GM21786 (cell line): ENCODE measurements around the gene KRT25.

Source experiments
- ATAC-seq: cut with Tn5 transposase; IDR thresholded peaks from one replicate; pipeline ENCODE4 v1.9.1; 2021; ENCODE audit not compliant: unreplicated experiment

KRT25 gene

DNA sequence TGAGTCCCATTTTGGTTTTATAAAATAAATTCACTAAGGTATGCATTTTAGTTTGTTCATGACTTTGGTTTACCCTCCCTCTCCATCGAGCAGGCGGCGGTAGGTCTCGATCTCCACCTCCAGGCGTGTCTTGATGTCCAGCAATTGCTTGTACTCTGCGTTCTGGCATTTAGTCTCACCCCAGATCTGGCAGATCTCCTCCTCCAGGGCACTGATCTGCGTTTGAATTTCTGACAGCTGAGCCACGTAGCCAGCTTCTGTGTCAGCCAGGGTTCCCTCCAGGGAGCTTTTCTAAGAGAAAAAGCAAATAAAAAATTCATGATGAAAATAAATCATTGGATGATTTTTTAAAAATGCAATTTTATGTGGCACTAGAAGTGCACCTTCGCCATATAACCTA, 55.8 kb downstream of the KRT25 start:
- no peak for ATAC-seq
